Measurements from ENCODE around the gene LOXL3.

Gene LOXL3

DNA sequence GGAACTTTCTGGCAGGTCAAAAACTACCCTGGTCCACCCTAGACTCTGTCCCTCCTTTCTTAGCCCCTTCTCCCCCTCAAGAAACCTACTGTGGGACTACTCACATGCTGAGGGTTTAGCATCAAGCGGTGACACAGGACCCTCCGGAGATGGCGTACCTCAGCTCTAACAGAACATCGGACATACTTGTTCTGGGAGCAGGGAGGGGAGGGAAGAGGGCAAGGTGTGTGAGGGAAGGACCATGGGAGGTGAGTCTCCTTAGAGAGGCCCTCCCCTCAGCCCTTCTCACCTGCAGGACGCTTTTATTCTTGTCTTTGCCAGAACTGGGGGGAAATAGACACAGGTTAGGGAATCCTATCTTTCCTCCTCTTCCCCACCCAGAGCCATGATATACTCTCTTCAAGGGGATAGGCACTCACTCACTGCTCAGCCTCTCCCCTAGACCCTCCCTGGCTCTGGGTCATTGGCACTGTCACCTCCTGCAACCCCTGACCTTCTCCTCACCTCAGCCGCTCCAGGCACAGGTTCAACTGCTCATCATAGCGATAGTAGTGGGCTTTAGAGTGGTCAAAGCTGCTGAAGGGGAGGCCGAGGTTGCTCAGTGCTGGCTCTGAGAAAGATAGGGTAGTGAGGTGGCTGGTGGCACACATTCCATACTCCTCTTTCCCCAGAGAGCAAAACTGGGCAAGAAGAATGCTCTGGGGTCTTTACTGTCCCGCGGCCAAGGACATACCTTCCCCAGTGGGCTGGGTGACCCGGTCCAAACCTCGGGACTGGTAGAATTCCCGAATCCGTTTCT is 48.1 kb downstream of the LOXL3 start:
- H3K4me3 ChIP-seq (ENCODE audit: low read depth in 1 of 2, low read length in 1 of 2): no peak overlapping the region
- no peaks in the 10 kb centered on the region for H3K9me3 ChIP-seq
- H3K4me1 ChIP-seq (ENCODE audit: control insufficient read depth in 1 of 2, insufficient read depth in 1 of 2, low read depth in 1 of 2, low read length in 1 of 2): peaks cover 35 to 42% of the 10 kb centered on the region in 2 experiments
- no peak overlapping the region for H3K27ac ChIP-seq
- TF ChIP-seq, protein P1, sequence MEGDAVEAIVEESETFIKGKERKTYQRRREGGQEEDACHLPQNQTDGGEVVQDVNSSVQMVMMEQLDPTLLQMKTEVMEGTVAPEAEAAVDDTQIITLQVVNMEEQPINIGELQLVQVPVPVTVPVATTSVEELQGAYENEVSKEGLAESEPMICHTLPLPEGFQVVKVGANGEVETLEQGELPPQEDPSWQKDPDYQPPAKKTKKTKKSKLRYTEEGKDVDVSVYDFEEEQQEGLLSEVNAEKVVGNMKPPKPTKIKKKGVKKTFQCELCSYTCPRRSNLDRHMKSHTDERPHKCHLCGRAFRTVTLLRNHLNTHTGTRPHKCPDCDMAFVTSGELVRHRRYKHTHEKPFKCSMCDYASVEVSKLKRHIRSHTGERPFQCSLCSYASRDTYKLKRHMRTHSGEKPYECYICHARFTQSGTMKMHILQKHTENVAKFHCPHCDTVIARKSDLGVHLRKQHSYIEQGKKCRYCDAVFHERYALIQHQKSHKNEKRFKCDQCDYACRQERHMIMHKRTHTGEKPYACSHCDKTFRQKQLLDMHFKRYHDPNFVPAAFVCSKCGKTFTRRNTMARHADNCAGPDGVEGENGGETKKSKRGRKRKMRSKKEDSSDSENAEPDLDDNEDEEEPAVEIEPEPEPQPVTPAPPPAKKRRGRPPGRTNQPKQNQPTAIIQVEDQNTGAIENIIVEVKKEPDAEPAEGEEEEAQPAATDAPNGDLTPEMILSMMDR (IDR thresholded peaks at IDR 0.05): no peak
- H3K27me3 ChIP-seq: peaks cover 76% of the 10 kb centered on the region
- H3K36me3 ChIP-seq: peaks cover 13% of the 10 kb centered on the region

DNA sequence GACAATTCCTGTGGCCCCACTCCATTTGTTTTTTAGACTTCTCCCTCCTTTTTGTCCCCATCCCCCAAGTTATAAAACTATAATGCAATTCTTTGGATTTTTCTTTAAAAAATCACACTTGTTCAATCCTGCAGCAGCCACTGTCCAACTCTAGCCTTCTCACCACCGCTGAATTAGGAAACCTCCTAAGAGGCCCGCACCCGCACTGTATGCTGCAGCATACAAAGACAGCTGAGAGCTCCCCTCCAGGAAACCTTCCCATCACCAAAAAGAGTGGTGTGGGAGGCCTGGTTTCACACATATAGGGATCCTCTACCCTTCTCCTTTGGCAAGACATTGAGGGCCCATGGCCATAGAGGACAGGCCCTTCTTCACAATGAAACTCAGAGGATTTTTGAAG is 49.2 kb downstream of the LOXL3 start:
- no peak overlapping the region for H3K4me3 ChIP-seq (ENCODE audit: low read depth in 1 of 2, low read length in 1 of 2)
- H3K4me1 ChIP-seq (ENCODE audit: control insufficient read depth in 1 of 2, insufficient read depth in 1 of 2, low read depth in 1 of 2, low read length in 1 of 2): peaks cover 41 to 47% of the 10 kb centered on the region in 2 experiments
- TF ChIP-seq, protein P1 (IDR thresholded peaks at IDR 0.05): no peak
- no peak overlapping the region for H3K27ac ChIP-seq
- H3K36me3 ChIP-seq: peaks cover 13% of the 10 kb centered on the region
- H3K9me3 ChIP-seq: no peaks in the 10 kb centered on the region
- H3K27me3 ChIP-seq: peaks cover 76% of the 10 kb centered on the region

DNA sequence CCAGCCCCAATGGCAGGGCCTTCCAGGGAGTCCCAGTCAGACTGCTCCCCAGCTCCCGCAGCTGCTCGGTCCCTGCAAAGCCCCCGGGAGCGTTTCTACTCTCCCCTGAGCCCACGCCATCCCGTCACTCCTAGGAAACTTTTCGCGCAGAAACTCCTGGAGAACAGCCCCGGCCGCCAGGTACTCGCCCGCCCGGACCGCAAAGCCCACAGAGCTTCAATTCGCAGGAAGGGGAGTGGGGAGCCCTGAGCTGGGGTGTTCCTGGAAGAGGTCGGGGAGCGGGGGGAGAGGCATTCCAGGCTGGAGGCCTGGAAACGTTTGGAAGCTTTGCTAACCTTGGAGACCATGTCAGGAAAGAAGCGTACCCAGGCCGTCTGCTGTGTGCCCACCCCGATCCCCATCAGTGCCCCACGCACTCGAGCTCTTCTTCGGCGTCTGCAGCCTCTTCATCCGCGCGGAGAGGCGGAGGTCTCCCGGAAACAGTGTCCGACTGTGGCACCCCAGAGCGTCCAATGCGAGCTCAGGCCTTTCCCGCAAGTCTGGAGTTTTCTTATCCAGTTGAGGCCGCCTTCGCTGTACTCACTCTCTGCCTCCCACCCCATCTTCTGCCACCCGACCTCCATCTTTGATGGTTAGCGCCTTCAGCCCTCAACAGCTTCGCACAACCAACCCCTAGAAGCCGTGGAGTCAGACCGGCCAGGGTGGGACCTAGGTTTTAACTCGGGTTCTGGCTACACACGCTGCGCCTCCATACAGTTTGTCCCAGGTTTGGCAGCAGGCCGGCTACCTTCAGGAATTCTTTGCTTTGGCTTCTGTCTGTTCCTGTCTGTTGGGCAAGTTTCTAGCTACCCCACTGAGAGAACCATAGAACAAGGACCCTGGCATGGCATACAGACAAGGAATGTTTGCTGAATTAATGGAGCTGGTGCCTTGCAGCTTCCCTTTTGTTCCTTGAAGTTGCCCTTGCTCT is 50.0 kb downstream of the LOXL3 start:
- peaks cover 76% of the 10 kb centered on the region for H3K27me3 ChIP-seq

DNA sequence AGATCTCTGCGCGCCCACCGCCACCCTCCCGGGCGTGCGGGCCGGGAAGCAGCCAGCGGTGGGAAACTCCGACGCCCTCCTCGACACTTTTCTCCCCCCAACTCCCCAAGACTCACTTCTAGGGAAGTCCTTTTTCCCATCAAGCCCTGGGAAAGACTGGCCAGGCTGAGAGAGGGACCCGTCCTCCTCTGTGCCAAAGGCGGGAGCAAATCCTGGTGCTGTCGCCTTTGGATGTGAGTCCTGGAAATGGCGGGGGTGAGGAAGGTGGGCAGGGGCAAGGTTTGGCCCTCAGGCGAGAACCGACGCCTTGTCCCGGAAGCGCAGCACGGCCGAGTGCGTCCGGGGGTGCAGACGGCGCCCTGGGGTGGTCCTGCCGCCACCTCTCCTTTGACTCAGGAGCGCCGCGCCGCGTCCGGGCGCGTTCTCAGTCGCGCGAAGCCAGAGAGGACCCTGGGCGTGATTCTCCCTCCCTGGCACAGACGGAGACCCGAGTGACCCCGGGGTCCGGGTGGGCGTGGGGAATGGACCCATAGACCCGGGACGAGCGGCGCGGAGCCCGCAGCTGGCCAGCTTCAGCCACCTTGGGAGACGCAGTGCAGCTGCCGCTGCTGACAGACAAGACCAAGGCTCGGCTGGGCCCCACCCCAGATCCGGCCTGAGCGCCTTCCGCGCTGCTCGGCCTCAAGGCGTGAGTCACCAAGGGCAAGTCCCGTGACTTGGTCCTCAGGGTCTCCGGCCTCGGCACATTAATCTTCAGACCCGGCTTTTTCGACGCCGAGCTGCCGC is 50.8 kb downstream of the LOXL3 start:
- H3K4me3 ChIP-seq (ENCODE audit: low read depth in 1 of 2, low read length in 1 of 2): peak overlapping the region; percentile 54 to 62
- H3K27me3 ChIP-seq: peaks cover 77% of the 10 kb centered on the region
- TF ChIP-seq, protein P1 (IDR thresholded peaks at IDR 0.05): no peak
- no peaks in the 10 kb centered on the region for H3K9me3 ChIP-seq
- H3K27ac ChIP-seq: no peak overlapping the region
- H3K4me1 ChIP-seq (ENCODE audit: control insufficient read depth in 1 of 2, insufficient read depth in 1 of 2, low read depth in 1 of 2, low read length in 1 of 2): peaks cover 52 to 58% of the 10 kb centered on the region in 2 experiments
- H3K36me3 ChIP-seq: peaks cover 13% of the 10 kb centered on the region

More for the DNA sequence above, 50.0 kb downstream of the LOXL3 start:
- H3K4me3 ChIP-seq (ENCODE audit: low read depth in 1 of 2, low read length in 1 of 2): peak overlapping the region; percentile 54 to 62
- no peaks in the 10 kb centered on the region for H3K9me3 ChIP-seq
- TF ChIP-seq, protein P1 (IDR thresholded peaks at IDR 0.05): no peak
- H3K27ac ChIP-seq: no peak overlapping the region
- peaks cover 49 to 55% of the 10 kb centered on the region in 2 experiments for H3K4me1 ChIP-seq (ENCODE audit: control insufficient read depth in 1 of 2, insufficient read depth in 1 of 2, low read depth in 1 of 2, low read length in 1 of 2)
- H3K36me3 ChIP-seq: peaks cover 13% of the 10 kb centered on the region

DNA sequence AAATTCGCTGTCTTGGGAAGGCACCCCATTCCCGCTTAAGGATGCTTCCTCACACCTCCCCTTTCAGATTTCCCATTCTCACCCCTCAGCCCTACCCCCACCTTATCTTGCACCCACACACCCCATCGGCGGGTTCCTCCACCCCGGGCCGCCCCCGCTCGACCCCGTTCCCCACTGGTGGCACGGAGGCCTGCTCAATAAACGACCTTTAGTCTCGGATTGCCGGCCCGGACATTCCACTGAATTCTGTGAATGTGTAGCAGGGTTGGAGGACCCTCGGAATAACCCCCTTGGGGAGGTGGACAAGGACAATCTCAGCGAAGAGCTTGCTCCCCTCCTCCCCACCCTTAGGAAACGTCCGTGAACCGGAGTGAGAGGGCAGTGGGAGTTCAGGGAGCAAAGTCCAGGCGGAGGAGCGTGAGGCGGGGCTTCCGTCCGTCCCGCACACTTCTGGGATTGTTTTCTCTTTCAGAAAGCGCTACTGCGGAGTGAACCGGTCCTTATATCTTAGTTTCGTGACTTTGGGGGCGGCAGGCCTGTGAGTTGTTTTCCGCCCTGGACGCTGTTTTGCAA is 51.5 kb downstream of the LOXL3 start:
- TF ChIP-seq, protein P1 (IDR thresholded peaks at IDR 0.05): no peak
- H3K27me3 ChIP-seq: peaks cover 84% of the 10 kb centered on the region
- no peaks in the 10 kb centered on the region for H3K9me3 ChIP-seq
- peaks cover 54 to 60% of the 10 kb centered on the region in 2 experiments for H3K4me1 ChIP-seq (ENCODE audit: control insufficient read depth in 1 of 2, insufficient read depth in 1 of 2, low read depth in 1 of 2, low read length in 1 of 2)
- H3K36me3 ChIP-seq: peaks cover 13% of the 10 kb centered on the region
- H3K4me3 ChIP-seq (ENCODE audit: low read depth in 1 of 2, low read length in 1 of 2): peak overlapping the region; percentile 54 to 62
- H3K27ac ChIP-seq: no peak overlapping the region
